ENCODE measurements around the gene TFB1M. TPM values are rescaled to one million over a fixed set of nuclear protein-coding genes. Genes with fewer than 3 reads are reported as not detected.

The TFB1M gene
- total and polyA plus RNA-seq, 9 of the 15 experiments (the other 6 are each of a cell fraction or from before 2014, with no cell fraction given): 34.6 to 145 (median 40.4) TPM

DNA sequence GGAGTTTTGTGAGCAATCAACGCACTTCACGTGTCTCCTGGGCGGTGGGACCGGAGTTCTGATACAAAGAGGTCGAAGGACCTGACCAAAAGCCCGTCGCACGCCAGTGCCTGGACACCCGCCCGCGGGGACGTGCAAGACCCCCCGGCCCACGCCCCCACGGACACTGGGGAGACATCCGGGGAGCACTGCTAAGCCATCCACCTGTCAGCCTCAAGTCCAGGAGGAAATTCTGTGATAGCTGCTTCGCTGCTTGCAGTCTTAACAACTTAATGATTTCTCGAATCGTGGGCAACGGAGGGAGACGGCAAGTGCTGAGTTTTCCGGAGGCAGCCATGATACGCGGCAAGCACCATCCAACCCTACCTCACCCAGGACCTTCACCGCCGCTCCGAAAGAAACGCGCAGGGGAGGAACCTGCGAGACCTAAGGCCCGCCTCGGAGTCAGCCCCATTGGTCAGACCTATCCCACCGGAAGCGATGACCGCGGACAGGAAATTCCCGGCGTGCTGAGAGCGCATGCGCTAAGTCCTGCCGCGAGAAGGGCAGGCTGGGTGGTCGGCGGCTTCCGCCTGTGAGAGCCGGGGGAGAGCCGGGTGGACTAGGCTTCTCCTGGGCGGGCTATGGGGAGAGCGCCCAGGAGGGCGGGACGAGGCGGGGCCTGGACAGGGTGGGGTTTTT is at the start of gene TFB1M (continued):
- TF ChIP-seq, protein P1, sequence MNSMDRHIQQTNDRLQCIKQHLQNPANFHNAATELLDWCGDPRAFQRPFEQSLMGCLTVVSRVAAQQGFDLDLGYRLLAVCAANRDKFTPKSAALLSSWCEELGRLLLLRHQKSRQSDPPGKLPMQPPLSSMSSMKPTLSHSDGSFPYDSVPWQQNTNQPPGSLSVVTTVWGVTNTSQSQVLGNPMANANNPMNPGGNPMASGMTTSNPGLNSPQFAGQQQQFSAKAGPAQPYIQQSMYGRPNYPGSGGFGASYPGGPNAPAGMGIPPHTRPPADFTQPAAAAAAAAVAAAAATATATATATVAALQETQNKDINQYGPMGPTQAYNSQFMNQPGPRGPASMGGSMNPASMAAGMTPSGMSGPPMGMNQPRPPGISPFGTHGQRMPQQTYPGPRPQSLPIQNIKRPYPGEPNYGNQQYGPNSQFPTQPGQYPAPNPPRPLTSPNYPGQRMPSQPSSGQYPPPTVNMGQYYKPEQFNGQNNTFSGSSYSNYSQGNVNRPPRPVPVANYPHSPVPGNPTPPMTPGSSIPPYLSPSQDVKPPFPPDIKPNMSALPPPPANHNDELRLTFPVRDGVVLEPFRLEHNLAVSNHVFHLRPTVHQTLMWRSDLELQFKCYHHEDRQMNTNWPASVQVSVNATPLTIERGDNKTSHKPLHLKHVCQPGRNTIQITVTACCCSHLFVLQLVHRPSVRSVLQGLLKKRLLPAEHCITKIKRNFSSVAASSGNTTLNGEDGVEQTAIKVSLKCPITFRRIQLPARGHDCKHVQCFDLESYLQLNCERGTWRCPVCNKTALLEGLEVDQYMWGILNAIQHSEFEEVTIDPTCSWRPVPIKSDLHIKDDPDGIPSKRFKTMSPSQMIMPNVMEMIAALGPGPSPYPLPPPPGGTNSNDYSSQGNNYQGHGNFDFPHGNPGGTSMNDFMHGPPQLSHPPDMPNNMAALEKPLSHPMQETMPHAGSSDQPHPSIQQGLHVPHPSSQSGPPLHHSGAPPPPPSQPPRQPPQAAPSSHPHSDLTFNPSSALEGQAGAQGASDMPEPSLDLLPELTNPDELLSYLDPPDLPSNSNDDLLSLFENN (IDR thresholded peaks at IDR 0.05; ENCODE audit: low read depth in 2 of 2, low read length in 2 of 2): no peak
- TF ChIP-seq, protein P2, sequence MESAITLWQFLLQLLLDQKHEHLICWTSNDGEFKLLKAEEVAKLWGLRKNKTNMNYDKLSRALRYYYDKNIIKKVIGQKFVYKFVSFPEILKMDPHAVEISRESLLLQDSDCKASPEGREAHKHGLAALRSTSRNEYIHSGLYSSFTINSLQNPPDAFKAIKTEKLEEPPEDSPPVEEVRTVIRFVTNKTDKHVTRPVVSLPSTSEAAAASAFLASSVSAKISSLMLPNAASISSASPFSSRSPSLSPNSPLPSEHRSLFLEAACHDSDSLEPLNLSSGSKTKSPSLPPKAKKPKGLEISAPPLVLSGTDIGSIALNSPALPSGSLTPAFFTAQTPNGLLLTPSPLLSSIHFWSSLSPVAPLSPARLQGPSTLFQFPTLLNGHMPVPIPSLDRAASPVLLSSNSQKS (CRISPR knock-in tag; IDR thresholded peaks at IDR 0.05): no peak
- TF ChIP-seq SRF (CRISPR knock-in tag; IDR thresholded peaks at IDR 0.05) (peak in 1 of 2 experiments; percentile 79; a peak in 2 of 4 replicates), ZNF696 (CRISPR knock-in tag; conservative IDR thresholded peaks at IDR 0.05) (no peak), POLR2A (conservative IDR thresholded peaks at IDR 0.05) (peak; percentile 96), RBFOX2 (IDR thresholded peaks at IDR 0.05; ENCODE audit: low read depth, low read length) (peak; percentile 94), FOXK2 (conservative IDR thresholded peaks at IDR 0.05 in 1 of 2, IDR thresholded peaks at IDR 0.05 in 1 of 2; ENCODE audit: low read depth in 2 of 2) (no peak), HIVEP1 (CRISPR knock-in tag; IDR thresholded peaks at IDR 0.05) (no peak), ZNF324 (CRISPR knock-in tag; IDR thresholded peaks at IDR 0.05) (no peak), ZNF217 (CRISPR knock-in tag; IDR thresholded peaks at IDR 0.05) (no peak), SRSF7 (optimal IDR thresholded peaks at IDR 0.05; ENCODE audit: low read depth, low read length) (no peak), ZNF41 (CRISPR knock-in tag; conservative IDR thresholded peaks at IDR 0.05) (no peak), TEAD2 (tag; IDR thresholded peaks at IDR 0.05) (no peak), ESRRA (IDR thresholded peaks at IDR 0.05; ENCODE audit: borderline replicate concordance, low read depth) (no peak), KLF13 (tag; IDR thresholded peaks at IDR 0.05; ENCODE audit: borderline replicate concordance, low read depth) (peak; percentile 74; the same call in 1 of the 2 replicates), CREM (IDR thresholded peaks at IDR 0.05; ENCODE audit: low read depth) (no peak), TCFL5 (CRISPR knock-in tag; conservative IDR thresholded peaks at IDR 0.05) (no peak), ZNF274 (IDR thresholded peaks at IDR 0.05; ENCODE audit: borderline replicate concordance, low read depth, low read length) (no peak), MXI1 (IDR thresholded peaks at IDR 0.05; ENCODE audit: low read depth, low read length) (no peak), EP400 (IDR thresholded peaks at IDR 0.05) (peak; percentile 40)
- TF ChIP-seq, protein P3, sequence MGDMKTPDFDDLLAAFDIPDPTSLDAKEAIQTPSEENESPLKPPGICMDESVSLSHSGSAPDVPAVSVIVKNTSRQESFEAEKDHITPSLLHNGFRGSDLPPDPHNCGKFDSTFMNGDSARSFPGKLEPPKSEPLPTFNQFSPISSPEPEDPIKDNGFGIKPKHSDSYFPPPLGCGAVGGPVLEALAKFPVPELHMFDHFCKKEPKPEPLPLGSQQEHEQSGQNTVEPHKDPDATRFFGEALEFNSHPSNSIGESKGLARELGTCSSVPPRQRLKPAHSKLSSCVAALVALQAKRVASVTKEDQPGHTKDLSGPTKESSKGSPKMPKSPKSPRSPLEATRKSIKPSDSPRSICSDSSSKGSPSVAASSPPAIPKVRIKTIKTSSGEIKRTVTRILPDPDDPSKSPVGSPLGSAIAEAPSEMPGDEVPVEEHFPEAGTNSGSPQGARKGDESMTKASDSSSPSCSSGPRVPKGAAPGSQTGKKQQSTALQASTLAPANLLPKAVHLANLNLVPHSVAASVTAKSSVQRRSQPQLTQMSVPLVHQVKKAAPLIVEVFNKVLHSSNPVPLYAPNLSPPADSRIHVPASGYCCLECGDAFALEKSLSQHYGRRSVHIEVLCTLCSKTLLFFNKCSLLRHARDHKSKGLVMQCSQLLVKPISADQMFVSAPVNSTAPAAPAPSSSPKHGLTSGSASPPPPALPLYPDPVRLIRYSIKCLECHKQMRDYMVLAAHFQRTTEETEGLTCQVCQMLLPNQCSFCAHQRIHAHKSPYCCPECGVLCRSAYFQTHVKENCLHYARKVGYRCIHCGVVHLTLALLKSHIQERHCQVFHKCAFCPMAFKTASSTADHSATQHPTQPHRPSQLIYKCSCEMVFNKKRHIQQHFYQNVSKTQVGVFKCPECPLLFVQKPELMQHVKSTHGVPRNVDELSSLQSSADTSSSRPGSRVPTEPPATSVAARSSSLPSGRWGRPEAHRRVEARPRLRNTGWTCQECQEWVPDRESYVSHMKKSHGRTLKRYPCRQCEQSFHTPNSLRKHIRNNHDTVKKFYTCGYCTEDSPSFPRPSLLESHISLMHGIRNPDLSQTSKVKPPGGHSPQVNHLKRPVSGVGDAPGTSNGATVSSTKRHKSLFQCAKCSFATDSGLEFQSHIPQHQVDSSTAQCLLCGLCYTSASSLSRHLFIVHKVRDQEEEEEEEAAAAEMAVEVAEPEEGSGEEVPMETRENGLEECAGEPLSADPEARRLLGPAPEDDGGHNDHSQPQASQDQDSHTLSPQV (IDR thresholded peaks at IDR 0.05): no peak
